Esophagus squamous epithelium (tissue), 5 donors: Measurements from ENCODE around the gene EXOSC5. TPM values are rescaled to one million over a fixed set of nuclear protein-coding genes. Genes with fewer than 3 reads are reported as not detected.

ENCODE experiments used
- DNase-seq: peaks from one replicate; lab custom pipeline; 2025; lab: John Stamatoyannopoulos, UW
- H3K27ac ChIP-seq, 4 donors: fragments of 200-600 bp; sonication (generic); one replicate each; pipeline ENCODE4 v1.5.1; 2016 to 2019; ENCODE audit warnings: mild to moderate bottlenecking in 1 of 4
- H3K27me3 ChIP-seq, 4 donors: fragments of 200-600 bp; sonication (generic); 1 replicate in 3 of 4; 2 replicates in 1 of 4; pipeline versions ENCODE4 v1.5.1 to v1.6.0; 2017 to 2021; ENCODE audit warnings: antibody characterized with exemption in 1 of 4
- H3K36me3 ChIP-seq, 3 donors: fragments of 200-600 bp; sonication (generic); one replicate each; pipeline ENCODE4 v1.5.1; 2016 to 2019
- H3K4me1 ChIP-seq, 3 donors: fragments of 200-600 bp; sonication (generic); one replicate each; pipeline ENCODE4 v1.5.1; 2017 to 2019
- H3K4me3 ChIP-seq, 4 donors: fragments of 200-600 bp; sonication (generic); 1 replicate in 3 of 4; 2 replicates in 1 of 4; pipeline ENCODE4 v1.5.1; 2016 to 2019; ENCODE audit warnings: mild to moderate bottlenecking in 2 of 4, moderate library complexity in 1 of 4
- H3K9me3 ChIP-seq, 3 donors: fragments of 200-600 bp; sonication (generic); one replicate each; pipeline ENCODE4 v1.5.1; 2016 to 2019
- CTCF ChIP-seq, 6 experiments: fragments of 450-650 bp in 4 of 6; fragments of 200-600 bp in 2 of 6; sonication (generic) in 2 of 6; IDR thresholded peaks; one replicate each; pipeline ENCODE4 v1.5.1; 2016 to 2019; ENCODE audit warnings: antibody characterized with exemption in 6 of 6, mild to moderate bottlenecking in 4 of 6, moderate library complexity in 4 of 6
- POLR2A ChIP-seq, 4 donors: fragments of 450-650 bp; IDR thresholded peaks; one replicate each; pipeline ENCODE4 v1.6.1; 2017; ENCODE audit warnings: antibody characterized with exemption in 4 of 4, mild to moderate bottlenecking in 4 of 4, moderate library complexity in 3 of 4
- WGBS, 2 donors: methylation state at CpG; one replicate each; pipeline ENCODE4 v1.1.5; 2018; 5-methylcytosine and 5-hydroxymethylcytosine counted together
- intact Hi-C: fragments of 100-400 bp; cut with DNase I; formaldehyde crosslinking; loops from one replicate; pipeline ENCODE4 v1.15.0; 2022
- total RNA-seq, 4 donors: library from RNA; depleted of rRNA; stranded (reverse); fragments of >200 nt; gene quantifications; one replicate each; pipeline ENCODE4 v1.1.0, GENCODE V29; 2016
- donor health status: DM: yes; HTN: yes; CAD: no.

Gene EXOSC5
- total RNA-seq, 4 donors from 2014 or later: 22.4 to 37.0 (median 28.6) TPM

- H3K4me1 ChIP-seq: peaks cover 32 to 68% (median 41%) of the 10 kb centered on the region in 3 donors
- H3K27ac ChIP-seq: peak overlapping the region; percentile 92 to 97 (median 96)
- H3K9me3 ChIP-seq: no peaks in the 10 kb centered on the region
- TF ChIP-seq POLR2A (IDR thresholded peaks at IDR 0.05) (no peak), CTCF (IDR thresholded peaks at IDR 0.05) (no peak)
- no peak for DNase-seq
- H3K36me3 ChIP-seq: peaks cover 22 to 68% (median 34%) of the 10 kb centered on the region in 3 donors
- no peaks in the 10 kb centered on the region for H3K27me3 ChIP-seq
- intact Hi-C loops: no loop called here
- H3K4me3 ChIP-seq: peak overlapping the region; percentile 60 to 71 (median 66)
- WGBS, 2 donors: 40 to 64% methylated on average over 2 to 9 of the region's 36 CpGs
These were observed 29.1 kb upstream of the EXOSC5 start for GRCh38 chr19:41426116-41426841.

GRCh38 chr19:41425174-41426115, 28.3 kb upstream of the EXOSC5 start:
- Histone ChIP-seq H3K27me3 (no peaks in the 10 kb centered on the region), H3K36me3 (peaks cover 22 to 68% (median 40%) of the 10 kb centered on the region in 3 donors), H3K4me3 (peak overlapping the region; percentile 60 to 71 (median 66)), H3K9me3 (no peaks in the 10 kb centered on the region), H3K4me1 (peaks cover 32 to 75% (median 41%) of the 10 kb centered on the region in 3 donors), H3K27ac (peak overlapping the region in 3 of 4 donors; percentile 95 to 97 (median 96))
- intact Hi-C loops: no loop called here
- DNase-seq: no peak
- 89 to 90% methylated on average over 5 to 12 of the region's 28 CpGs for WGBS, 2 donors
- no peak for TF ChIP-seq POLR2A (IDR thresholded peaks at IDR 0.05)
- TF ChIP-seq CTCF (IDR thresholded peaks at IDR 0.05): no peak

- 82 to 96% methylated on average over 4 to 7 of the region's 21 CpGs for WGBS, 2 donors
- Histone ChIP-seq H3K27ac (peak overlapping the region; percentile 14 to 97 (median 96)), H3K4me1 (peaks cover 32 to 75% (median 41%) of the 10 kb centered on the region in 3 donors), H3K27me3 (no peaks in the 10 kb centered on the region), H3K4me3 (peak overlapping the region; percentile 60 to 71 (median 66)), H3K9me3 (no peaks in the 10 kb centered on the region), H3K36me3 (peaks cover 28 to 71% (median 48%) of the 10 kb centered on the region in 3 donors)
- TF ChIP-seq CTCF (IDR thresholded peaks at IDR 0.05) (no peak), POLR2A (IDR thresholded peaks at IDR 0.05) (no peak)
- intact Hi-C loops: no loop called here
- DNase-seq: no peak
These were observed 27.4 kb upstream of the EXOSC5 start for GRCh38 chr19:41424335-41425173.

GRCh38 chr19:41422955-41423354, 25.8 kb upstream of the EXOSC5 start:
- Histone ChIP-seq H3K4me3 (no peak overlapping the region), H3K9me3 (no peaks in the 10 kb centered on the region), H3K27ac (peak overlapping the region in 1 of 4 donors; percentile 26), H3K27me3 (no peaks in the 10 kb centered on the region), H3K36me3 (peaks cover 37 to 87% (median 56%) of the 10 kb centered on the region in 3 donors), H3K4me1 (peaks cover 21 to 61% (median 30%) of the 10 kb centered on the region in 3 donors)
- DNase-seq: no peak
- 91% methylated on average over 5 of the region's 12 CpGs; no CpG with 5 or more reads in 1 of the 2 donors for WGBS, 2 donors
- intact Hi-C loops: no loop called here
- TF ChIP-seq POLR2A (IDR thresholded peaks at IDR 0.05) (no peak), CTCF (IDR thresholded peaks at IDR 0.05) (no peak)
